Heart left ventricle (tissue), 16 donors: ENCODE results near the gene PLCH1. TPM values are rescaled to one million over a fixed set of nuclear protein-coding genes. Genes with fewer than 3 reads are reported as not detected.
A peak's percentile ranks its signal among the peaks of the same experiment; 100 is the strongest.

Experiments
- ATAC-seq, 4 donors: fragments of 200-7000 bp; cut with Tn5 transposase; one replicate each; pipeline ENCODE4 v1.9.1; 2020 to 2022; ENCODE audit warnings: moderate library complexity in 4 of 4, mild to moderate bottlenecking in 3 of 4, moderate number of reproducible peaks in 1 of 4
- DNase-seq, 5 donors: peaks; one replicate each; pipeline ENCODE4 v3.0.0-alpha.2; 2020
- H3K27ac ChIP-seq, 12 donors: fragments of 200-600 bp; sonication (generic) in 4 of 12; one replicate each; pipeline versions ENCODE4 v1.5.0 to v1.8.0; 2016 to 2022; ENCODE audit warnings: mild to moderate bottlenecking in 2 of 12
- H3K27me3 ChIP-seq, 9 donors: fragments of 200-600 bp; sonication (generic) in 2 of 9; one replicate each; pipeline versions ENCODE4 v1.5.1 to v1.8.0; 2016 to 2022; ENCODE audit warnings: mild to moderate bottlenecking in 3 of 9
- H3K36me3 ChIP-seq, 9 donors: fragments of 200-600 bp; sonication (generic) in 2 of 9; one replicate each; pipeline versions ENCODE4 v1.5.0 to v1.8.0; 2018 to 2022; ENCODE audit warnings: mild to moderate bottlenecking in 2 of 9
- H3K4me1 ChIP-seq, 12 donors: fragments of 200-600 bp; sonication (generic) in 4 of 12; one replicate each; pipeline versions ENCODE4 v1.5.0 to v1.8.0; 2016 to 2022; ENCODE audit warnings: mild to moderate bottlenecking in 3 of 12
- H3K4me3 ChIP-seq, 12 donors: fragments of 200-600 bp; sonication (generic) in 4 of 12; one replicate each; pipeline versions ENCODE4 v1.5.0 to v1.8.0; 2017 to 2022; ENCODE audit warnings: mild to moderate bottlenecking in 9 of 12, moderate library complexity in 4 of 12
- H3K9me3 ChIP-seq, 12 donors: fragments of 200-600 bp; sonication (generic) in 4 of 12; one replicate each; pipeline versions ENCODE4 v1.5.0 to v1.8.0; 2016 to 2022; ENCODE audit warnings: mild to moderate bottlenecking in 1 of 12
- CTCF ChIP-seq, 12 donors: fragments of 200-600 bp; sonication (generic) in 4 of 12; IDR thresholded peaks; one replicate each; pipeline versions ENCODE4 v1.5.0 to v1.8.0; 2018 to 2022; ENCODE audit warnings: antibody characterized with exemption in 12 of 12, mild to moderate bottlenecking in 5 of 12
- POLR2A ChIP-seq, 2 donors: fragments of 450-650 bp; IDR thresholded peaks; one replicate each; pipeline ENCODE4 v1.6.1; 2017; ENCODE audit warnings: antibody characterized with exemption in 2 of 2, mild to moderate bottlenecking in 2 of 2, moderate library complexity in 2 of 2
- WGBS, 4 donors: extraction: QIAGEN DNeasy Blood & Tissue Kit in 2 of 4; methylation state at CpG; one replicate each; pipeline versions ENCODE4 v1.1.5 to v1.1.7; 2013 to 2018; 5-methylcytosine and 5-hydroxymethylcytosine counted together
- intact Hi-C, 10 donors: fragments of 100-400 bp; cut with DNase I; formaldehyde crosslinking; loops; one replicate each; pipeline versions ENCODE4 v1.11.1 to v1.14.2; 2022
- polyA plus RNA-seq, 2 donors: library from polyadenylated mRNA; stranded (reverse); fragments of 200-250 nt; gene quantifications; one replicate each; pipeline ENCODE4 v1.2.3, GENCODE V29; 2013
- total RNA-seq, 9 donors: library from RNA; depleted of rRNA in 2 of 9; stranded (reverse); fragments of >200 nt in 2 of 9; fragmentation: NEBNext Ultra II Directional in 3 of 9; extraction: Animal tissue kit (Norgen Biotek cat#: 25700) in 3 of 9; gene quantifications; one replicate each; pipeline versions ENCODE4 v1.1.0 to v1.2.4, GENCODE V29; 2016 to 2023
- donor health status: ischemic (EF 13 %, LVEDD 7.1; RV severe dilation, severe dysfunction).
- donor health status: healthy with polysubstance abuse.
- donor health status: DM: no; HTN: yes; CAD: no.
- donor health status: DM: no; HTN: no; CAD: no.
- donor health status: ischemic (EF 25% LVEDD 6.9; RV normal size, moderate dysfunction).
- donor health status: ischemic (EF 25% LVEDD 5.7; RV mildly dilated, moderate dysfunction).
- donor health status: healthy.
- donor health status: DM: yes; HTN: yes; CAD: no.
- donor health status: ischemic (EF 35%, LVEDD 5.7; RV mildly dilated, moderate dysfunction).
- donor health status: nonischemic (EF 11% LVEDD 7.7; RV severe dilation, severe dysfunction).
- donor health status: DM: yes; HTN: yes; CAD: no.
- donor health status: PGD.
- donor health status: ischemic (EF 29% LVEDD 5.4; RV normal size, mild dysfunction).
- donor health status: nonischemic (EF 23%, LVEDD 6.1; RV moderate dilation, normal function).

Gene PLCH1
- total and polyA plus RNA-seq, 11 donors: 0.07 to 2.7 (median 0.23) TPM

- Histone ChIP-seq H3K36me3 (no peaks in the 10 kb centered on the region), H3K4me1 (no peaks in the 10 kb centered on the region), H3K27me3 (no peaks in the 10 kb centered on the region), H3K9me3 (no peaks in the 10 kb centered on the region), H3K4me3 (no peak overlapping the region), H3K27ac (no peak overlapping the region)
- 53 to 57% (median 54%) methylated on average over 6 of the region's 6 CpGs for WGBS, 4 donors
- ATAC-seq (peak in 1 of 4 donors; percentile 36), DNase-seq (no peak)
- intact Hi-C loops: loop anchor here in 8 of 10 donors (1.0 to 5.0 kb wide), 4 partner anchors 348 to 350 kb away; no protein-coding TSS in a partner anchor
- TF ChIP-seq CTCF (IDR thresholded peaks at IDR 0.05): peak; percentile 32 to 63 (median 52)
- TF ChIP-seq POLR2A (IDR thresholded peaks at IDR 0.05): no peak
Measured at GRCh38 chr3:155352900-155353490, 391.9 kb downstream of the PLCH1 start.

GRCh38 chr3:155350571-155350970, 394.3 kb downstream of the PLCH1 start:
- TF ChIP-seq POLR2A (IDR thresholded peaks at IDR 0.05) (no peak), CTCF (IDR thresholded peaks at IDR 0.05) (no peak)
- H3K4me3 ChIP-seq: no peak overlapping the region
- ATAC-seq: no peak
- intact Hi-C loops: loop anchor here in 2 of 10 donors (5.0 kb wide), 1 partner anchor 352 kb away; no protein-coding TSS in a partner anchor
- no peaks in the 10 kb centered on the region for H3K27me3 ChIP-seq
- no peaks in the 10 kb centered on the region for H3K36me3 ChIP-seq
- no peaks in the 10 kb centered on the region for H3K4me1 ChIP-seq
- H3K9me3 ChIP-seq: no peaks in the 10 kb centered on the region
- H3K27ac ChIP-seq: no peak overlapping the region
- WGBS, 4 donors: 80 to 94% (median 90%) methylated on average over 1 of the region's 1 CpG
- DNase-seq: no peak

GRCh38 chr3:155347901-155348300, 397.0 kb downstream of the PLCH1 start:
- ATAC-seq (peak in 1 of 4 donors; percentile 11), DNase-seq (no peak)
- no peak overlapping the region for H3K27ac ChIP-seq
- no peak overlapping the region for H3K4me3 ChIP-seq
- peaks cover 0 to under 1% (median 0%) of the 10 kb centered on the region in 9 donors for H3K27me3 ChIP-seq
- TF ChIP-seq POLR2A (IDR thresholded peaks at IDR 0.05): no peak
- no peaks in the 10 kb centered on the region for H3K9me3 ChIP-seq
- no peaks in the 10 kb centered on the region for H3K4me1 ChIP-seq
- intact Hi-C loops: no loop called here
- WGBS, 4 donors: 60 to 88% (median 72%) methylated on average over 1 of the region's 1 CpG
- H3K36me3 ChIP-seq: no peaks in the 10 kb centered on the region

- no peak for ATAC-seq
- intact Hi-C loops: no loop called here
- WGBS, 4 donors: 53 to 60% (median 57%) methylated on average over 3 of the region's 3 CpGs
- Histone ChIP-seq H3K27me3 (peaks cover 0 to 6% (median 0%) of the 10 kb centered on the region in 9 donors), H3K9me3 (no peaks in the 10 kb centered on the region), H3K36me3 (no peaks in the 10 kb centered on the region), H3K4me1 (no peaks in the 10 kb centered on the region), H3K27ac (no peak overlapping the region), H3K4me3 (no peak overlapping the region)
- TF ChIP-seq CTCF (IDR thresholded peaks at IDR 0.05) (no peak), POLR2A (IDR thresholded peaks at IDR 0.05) (no peak)
- no peak for DNase-seq
Measured at GRCh38 chr3:155342344-155342743, 402.5 kb downstream of the PLCH1 start.

- H3K27me3 ChIP-seq: peaks cover 0 to 6% (median 0%) of the 10 kb centered on the region in 9 donors
- H3K27ac ChIP-seq: no peak overlapping the region
- TF ChIP-seq POLR2A (IDR thresholded peaks at IDR 0.05) (no peak), CTCF (IDR thresholded peaks at IDR 0.05) (no peak)
- DNase-seq (no peak), ATAC-seq (no peak)
- H3K36me3 ChIP-seq: no peaks in the 10 kb centered on the region
- peaks cover 0 to 5% (median 0%) of the 10 kb centered on the region in 12 donors for H3K4me1 ChIP-seq
- H3K4me3 ChIP-seq: no peak overlapping the region
- no peaks in the 10 kb centered on the region for H3K9me3 ChIP-seq
- intact Hi-C loops: no loop called here
Measured at GRCh38 chr3:155339052-155339451, 405.8 kb downstream of the PLCH1 start.
